HL-60 (cell line): ENCODE measurements around the gene ENO3.

Source experiments
- POLR2AphosphoS5 ChIP-seq: IDR thresholded peaks from 2 replicates; pipeline ENCODE4 v1.6.1; 2012; ENCODE audit warnings: low read depth
- TF ChIP-seq, protein P1 (sequence below): IDR thresholded peaks from one replicate; pipeline ENCODE4 v1.5.1; 2011; ENCODE audit warnings: low read length, control low read depth, inconsistent platforms; ENCODE audit not compliant: insufficient read depth
- TF ChIP-seq, protein P2 (sequence below): IDR thresholded peaks from 2 replicates; pipeline ENCODE4 v1.6.1; 2012; ENCODE audit warnings: low read depth; ENCODE audit not compliant: insufficient replicate concordance

DNA sequence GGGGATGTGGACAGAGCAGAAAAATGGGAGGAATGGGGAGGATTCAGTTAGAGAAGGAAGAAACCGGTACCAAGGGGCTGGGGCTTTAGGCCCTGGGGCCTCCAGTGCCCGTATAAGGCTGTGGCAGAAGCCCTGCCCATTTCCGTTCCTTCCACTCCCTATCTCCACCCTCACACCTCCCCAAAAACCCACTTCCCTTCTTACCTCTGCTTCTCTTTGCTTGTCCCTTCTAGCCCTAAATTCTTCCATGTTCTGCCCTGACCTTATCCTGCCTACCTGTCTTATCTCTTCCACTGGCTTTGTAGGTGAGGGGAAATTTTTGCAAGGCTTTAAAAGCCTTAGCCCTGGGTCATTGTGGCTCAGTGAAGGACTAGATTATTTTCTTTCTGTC is 6.8 kb upstream of the ENO3 start:
- TF ChIP-seq, protein P1, sequence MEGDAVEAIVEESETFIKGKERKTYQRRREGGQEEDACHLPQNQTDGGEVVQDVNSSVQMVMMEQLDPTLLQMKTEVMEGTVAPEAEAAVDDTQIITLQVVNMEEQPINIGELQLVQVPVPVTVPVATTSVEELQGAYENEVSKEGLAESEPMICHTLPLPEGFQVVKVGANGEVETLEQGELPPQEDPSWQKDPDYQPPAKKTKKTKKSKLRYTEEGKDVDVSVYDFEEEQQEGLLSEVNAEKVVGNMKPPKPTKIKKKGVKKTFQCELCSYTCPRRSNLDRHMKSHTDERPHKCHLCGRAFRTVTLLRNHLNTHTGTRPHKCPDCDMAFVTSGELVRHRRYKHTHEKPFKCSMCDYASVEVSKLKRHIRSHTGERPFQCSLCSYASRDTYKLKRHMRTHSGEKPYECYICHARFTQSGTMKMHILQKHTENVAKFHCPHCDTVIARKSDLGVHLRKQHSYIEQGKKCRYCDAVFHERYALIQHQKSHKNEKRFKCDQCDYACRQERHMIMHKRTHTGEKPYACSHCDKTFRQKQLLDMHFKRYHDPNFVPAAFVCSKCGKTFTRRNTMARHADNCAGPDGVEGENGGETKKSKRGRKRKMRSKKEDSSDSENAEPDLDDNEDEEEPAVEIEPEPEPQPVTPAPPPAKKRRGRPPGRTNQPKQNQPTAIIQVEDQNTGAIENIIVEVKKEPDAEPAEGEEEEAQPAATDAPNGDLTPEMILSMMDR, result no peak
- TF ChIP-seq, protein P2, sequence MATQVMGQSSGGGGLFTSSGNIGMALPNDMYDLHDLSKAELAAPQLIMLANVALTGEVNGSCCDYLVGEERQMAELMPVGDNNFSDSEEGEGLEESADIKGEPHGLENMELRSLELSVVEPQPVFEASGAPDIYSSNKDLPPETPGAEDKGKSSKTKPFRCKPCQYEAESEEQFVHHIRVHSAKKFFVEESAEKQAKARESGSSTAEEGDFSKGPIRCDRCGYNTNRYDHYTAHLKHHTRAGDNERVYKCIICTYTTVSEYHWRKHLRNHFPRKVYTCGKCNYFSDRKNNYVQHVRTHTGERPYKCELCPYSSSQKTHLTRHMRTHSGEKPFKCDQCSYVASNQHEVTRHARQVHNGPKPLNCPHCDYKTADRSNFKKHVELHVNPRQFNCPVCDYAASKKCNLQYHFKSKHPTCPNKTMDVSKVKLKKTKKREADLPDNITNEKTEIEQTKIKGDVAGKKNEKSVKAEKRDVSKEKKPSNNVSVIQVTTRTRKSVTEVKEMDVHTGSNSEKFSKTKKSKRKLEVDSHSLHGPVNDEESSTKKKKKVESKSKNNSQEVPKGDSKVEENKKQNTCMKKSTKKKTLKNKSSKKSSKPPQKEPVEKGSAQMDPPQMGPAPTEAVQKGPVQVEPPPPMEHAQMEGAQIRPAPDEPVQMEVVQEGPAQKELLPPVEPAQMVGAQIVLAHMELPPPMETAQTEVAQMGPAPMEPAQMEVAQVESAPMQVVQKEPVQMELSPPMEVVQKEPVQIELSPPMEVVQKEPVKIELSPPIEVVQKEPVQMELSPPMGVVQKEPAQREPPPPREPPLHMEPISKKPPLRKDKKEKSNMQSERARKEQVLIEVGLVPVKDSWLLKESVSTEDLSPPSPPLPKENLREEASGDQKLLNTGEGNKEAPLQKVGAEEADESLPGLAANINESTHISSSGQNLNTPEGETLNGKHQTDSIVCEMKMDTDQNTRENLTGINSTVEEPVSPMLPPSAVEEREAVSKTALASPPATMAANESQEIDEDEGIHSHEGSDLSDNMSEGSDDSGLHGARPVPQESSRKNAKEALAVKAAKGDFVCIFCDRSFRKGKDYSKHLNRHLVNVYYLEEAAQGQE, result no peak
- TF ChIP-seq POLR2AphosphoS5, result no peak
